ENCODE data around the gene CAMTA1.

CAMTA1 gene

GRCh38 chr1:7447736-7448135 lies 662.5 kb downstream of the CAMTA1 start:
- DNase-seq: no peak
- intact Hi-C loops (cut with DNase I): no loop called here

DNA sequence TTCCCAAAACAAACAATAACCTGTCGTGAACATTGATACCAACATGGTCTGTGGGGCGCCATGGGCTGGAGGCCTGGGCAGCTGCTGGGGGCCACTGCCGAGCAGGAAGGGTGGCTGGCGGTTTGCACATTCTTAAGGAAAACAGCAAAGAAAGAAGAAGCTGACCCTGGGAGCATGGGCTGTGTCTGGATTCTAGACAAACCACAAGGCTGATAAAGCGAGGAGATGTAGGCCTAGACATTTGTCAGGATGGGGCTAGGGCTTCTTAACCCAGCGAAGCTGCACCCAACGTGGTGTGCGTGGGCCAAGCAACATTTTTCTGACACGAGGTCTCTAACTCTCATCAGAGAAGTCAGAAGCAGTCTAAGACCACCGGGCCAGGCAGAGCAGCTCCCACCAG lies 663.7 kb downstream of the CAMTA1 start:
- intact Hi-C loops (cut with DNase I): no loop called here
- DNase-seq: no peak

GRCh38 chr1:7449750-7450149 lies 664.5 kb downstream of the CAMTA1 start:
- no peak for DNase-seq
- intact Hi-C loops (cut with DNase I): no loop called here

GRCh38 chr1:7450838-7451237 lies 665.6 kb downstream of the CAMTA1 start:
- intact Hi-C loops (cut with DNase I): no loop called here
- DNase-seq: no peak

DNA sequence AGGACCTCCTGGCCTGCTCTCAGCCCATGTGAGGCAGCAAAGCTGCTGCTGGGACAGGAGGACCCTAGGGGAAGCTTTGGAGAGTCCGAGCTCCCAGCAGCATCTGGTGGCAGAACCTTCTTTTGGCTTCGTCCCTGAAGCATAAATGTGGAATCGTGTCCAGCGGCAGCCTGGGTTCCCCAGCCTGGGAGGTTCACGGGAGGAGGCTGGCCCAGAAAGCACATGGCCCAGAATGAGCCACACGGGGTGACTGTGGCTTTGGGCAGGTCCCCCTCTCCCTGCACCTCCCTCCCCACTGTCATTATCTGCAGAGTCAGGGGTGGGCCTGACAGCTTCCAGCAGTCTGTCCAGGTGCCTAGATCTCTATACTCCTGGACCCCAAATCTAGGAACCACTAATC lies 667.8 kb downstream of the CAMTA1 start:
- DNase-seq: no peak
- intact Hi-C loops (cut with DNase I): no loop called here

DNA sequence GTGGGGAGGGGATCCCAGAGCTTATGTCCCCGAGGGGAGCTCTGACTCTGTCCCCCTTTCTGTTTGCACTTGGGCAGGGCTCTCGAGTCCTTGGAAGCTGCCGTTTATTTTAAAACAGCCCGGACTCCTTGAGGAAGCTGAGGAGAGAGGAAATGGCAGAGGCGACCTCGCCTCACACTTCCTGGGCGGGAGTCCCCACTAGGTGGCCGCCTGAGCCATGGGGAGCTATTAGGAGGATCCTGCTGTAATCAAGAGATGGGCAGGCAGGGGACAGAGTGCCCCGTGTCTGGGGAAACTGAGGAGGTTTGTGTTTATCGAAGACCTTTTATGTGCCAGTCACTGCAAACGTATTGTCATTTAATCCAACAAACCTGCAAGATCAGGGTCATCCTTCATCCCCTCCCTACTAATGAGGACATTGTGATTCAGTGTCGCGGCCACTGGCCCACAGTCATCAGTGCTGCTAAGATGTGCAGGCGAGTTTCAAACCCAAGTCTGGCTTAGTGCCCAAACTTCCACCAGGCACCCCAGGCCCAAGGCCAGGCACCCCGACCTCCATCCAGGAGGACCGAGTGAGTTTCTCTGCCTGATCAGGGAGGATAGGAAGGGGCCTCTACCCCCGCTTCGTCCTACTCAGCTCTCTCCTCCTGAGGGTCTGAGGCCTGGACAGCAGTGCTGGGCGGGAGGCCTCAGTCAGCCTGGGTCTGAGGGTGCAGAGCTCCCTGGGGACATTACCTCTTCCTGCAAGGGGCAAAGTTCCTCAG lies 669.0 kb downstream of the CAMTA1 start:
- DNase-seq: peak in 39 of 42 donors; percentile 8 to 80 (median 42)
- intact Hi-C loops (cut with DNase I): no loop called here

- intact Hi-C loops (cut with DNase I): loop anchor here (5.0 kb wide), 1 partner anchor 192 kb away; no protein-coding TSS in a partner anchor
- peak in 17 of 42 donors; percentile 8 to 46 (median 24) for DNase-seq
Observed at GRCh38 chr1:7454895-7455784, 669.9 kb downstream of the CAMTA1 start.

- intact Hi-C loops (cut with DNase I): loop anchor here (5.0 kb wide), 1 partner anchor 191 kb away; no protein-coding TSS in a partner anchor
- DNase-seq: peak in 1 of 42 donors; percentile 15
Observed at GRCh38 chr1:7455796-7456721, 670.8 kb downstream of the CAMTA1 start.

DNA sequence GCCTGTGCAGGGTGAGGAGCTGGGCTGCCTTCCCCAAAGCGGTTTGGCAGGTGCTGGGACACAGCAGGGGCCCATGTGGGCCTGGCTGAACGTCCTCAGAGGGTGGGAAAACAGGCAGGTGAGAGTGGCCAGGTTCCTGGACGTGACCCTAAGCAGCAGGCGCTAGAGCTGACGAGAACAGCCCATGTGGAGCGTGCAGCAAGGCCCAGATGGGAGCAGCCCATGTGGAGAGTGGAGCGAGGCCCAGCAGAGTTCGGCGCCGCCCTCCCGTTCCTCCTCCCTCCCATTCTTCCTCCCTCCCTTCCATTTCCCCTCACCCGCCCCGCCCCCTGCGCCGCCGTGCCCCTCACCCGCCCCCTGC lies 671.4 kb downstream of the CAMTA1 start:
- intact Hi-C loops (cut with DNase I): loop anchor here (5.0 kb wide), 1 partner anchor 191 kb away; no protein-coding TSS in a partner anchor

DNA sequence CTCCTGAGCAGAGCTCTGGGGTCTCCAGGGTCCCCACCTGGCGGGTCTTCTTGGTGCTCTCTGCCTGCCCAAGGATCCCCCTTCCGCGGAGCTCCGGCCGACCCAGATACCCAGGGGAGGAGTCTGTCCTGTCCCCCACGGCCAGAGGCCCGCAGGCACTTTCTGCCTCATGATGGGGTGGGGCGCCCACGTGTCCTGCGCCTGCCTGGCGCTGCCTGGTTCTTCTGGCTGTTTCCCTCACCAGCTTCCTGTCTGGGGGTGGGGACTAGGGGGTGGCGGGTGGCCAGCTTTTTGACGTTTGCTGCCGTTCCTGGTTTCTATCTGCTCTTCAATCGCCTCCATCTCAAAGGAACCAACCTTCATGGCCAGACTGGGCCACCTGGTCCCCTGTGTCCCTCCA lies 672.6 kb downstream of the CAMTA1 start:
- no peak for DNase-seq
- intact Hi-C loops (cut with DNase I): loop anchor here (5.0 kb wide), 1 partner anchor 189 kb away; no protein-coding TSS in a partner anchor

More for the DNA sequence above, 671.4 kb downstream of the CAMTA1 start:
- DNase-seq: no peak

DNA sequence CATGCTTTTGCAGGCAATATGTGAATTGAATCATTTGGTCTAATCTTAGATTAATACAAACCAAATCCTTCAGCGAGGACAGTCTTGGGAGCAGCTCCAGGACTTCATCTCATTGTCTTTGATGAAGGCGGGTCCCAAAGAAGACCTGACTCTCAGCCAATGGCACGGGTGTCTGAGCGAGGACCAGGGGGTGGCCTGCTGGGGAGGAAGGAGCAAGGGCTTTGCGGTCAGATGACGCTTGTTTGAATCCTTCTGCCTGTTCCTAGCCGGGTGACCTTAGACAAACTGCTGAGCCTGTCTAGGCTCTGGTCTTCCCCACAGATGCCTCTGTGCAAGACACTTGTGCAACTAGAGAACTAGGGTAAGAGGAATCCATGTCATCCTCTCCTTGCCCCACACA lies 673.7 kb downstream of the CAMTA1 start:
- DNase-seq: no peak
- intact Hi-C loops (cut with DNase I): loop anchor here (5.0 kb wide), 1 partner anchor 188 kb away; no protein-coding TSS in a partner anchor

GRCh38 chr1:7459914-7460313 lies 674.7 kb downstream of the CAMTA1 start:
- intact Hi-C loops (cut with DNase I): loop anchor here (5.0 kb wide), 1 partner anchor 187 kb away; no protein-coding TSS in a partner anchor
- no peak for DNase-seq

DNA sequence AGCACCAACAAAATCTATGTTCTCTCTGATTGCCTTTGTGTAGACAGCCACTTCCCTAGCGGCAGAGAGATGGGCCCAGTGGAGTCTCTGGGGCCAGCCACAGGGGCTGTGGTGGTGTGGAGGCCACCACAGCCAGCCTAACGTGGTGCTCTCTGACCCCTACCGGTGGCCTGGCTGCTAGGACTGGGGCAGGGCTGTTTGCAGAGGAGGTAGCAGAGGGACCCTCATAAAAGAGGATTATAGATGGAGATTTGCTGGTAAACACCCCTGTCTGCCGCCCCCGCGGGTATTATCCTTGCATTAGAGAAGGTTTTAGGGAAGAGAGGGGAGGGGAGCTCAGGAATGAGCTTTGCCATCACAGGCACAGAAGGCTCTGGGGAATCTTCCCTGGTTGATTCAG lies 675.6 kb downstream of the CAMTA1 start:
- intact Hi-C loops (cut with DNase I): no loop called here
- no peak for DNase-seq

- DNase-seq: no peak
- intact Hi-C loops (cut with DNase I): no loop called here
Observed at GRCh38 chr1:7462617-7463016, 677.4 kb downstream of the CAMTA1 start.

- no peak for DNase-seq
- intact Hi-C loops (cut with DNase I): no loop called here
Observed at GRCh38 chr1:7463526-7463925, 678.3 kb downstream of the CAMTA1 start.

DNA sequence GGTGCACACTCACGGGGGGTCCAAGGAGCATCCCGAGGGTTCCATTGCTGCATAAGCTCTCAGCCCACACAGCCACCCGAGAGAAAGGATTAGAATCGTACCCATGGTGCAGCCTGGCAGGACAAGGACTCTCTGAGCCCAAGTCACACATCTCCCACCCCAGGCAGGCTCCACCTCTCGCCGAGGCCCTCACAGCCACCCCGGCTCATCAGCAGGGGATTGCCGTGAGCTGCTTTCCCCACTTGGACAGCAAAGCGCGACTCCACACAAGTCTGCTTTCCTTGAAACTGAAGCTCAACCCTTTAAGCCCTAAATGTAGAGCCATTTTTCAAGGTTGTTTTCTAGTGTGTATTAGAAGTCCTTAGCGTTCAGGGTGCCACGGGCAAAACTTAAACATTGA lies 679.5 kb downstream of the CAMTA1 start:
- DNase-seq: no peak
- intact Hi-C loops (cut with DNase I): no loop called here

GRCh38 chr1:7467476-7468175 lies 682.4 kb downstream of the CAMTA1 start:
- no peak for DNase-seq
- intact Hi-C loops (cut with DNase I): no loop called here

DNA sequence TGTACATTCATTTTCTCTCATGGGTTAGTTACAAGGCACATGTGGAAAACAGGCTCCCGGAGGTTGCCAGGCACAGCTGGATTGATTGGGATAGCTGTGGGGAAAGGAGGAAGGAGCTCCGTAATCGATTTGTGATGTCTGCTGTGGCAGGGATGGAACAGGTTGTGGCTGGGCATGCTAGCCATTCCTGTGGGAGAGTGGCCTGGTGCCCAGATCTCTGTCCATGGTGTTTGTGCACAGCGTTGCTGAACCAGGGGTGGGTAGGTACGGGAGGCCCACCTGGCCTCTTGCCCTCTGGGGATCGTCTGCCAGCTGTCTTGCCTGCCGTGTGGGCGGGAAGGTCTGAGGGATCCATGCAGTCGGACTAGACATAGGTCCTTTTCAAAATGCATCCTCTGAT lies 683.0 kb downstream of the CAMTA1 start:
- intact Hi-C loops (cut with DNase I): no loop called here
- DNase-seq: no peak

Measured in head of caudate nucleus (tissue), 42 donors.